22Rv1 (cell line): ENCODE measurements around the gene CCT7.

Experiments
- ZFX ChIP-seq: fragments of 450-650 bp; IDR thresholded peaks from 2 replicates; pipeline ENCODE4 v1.6.1; 2017; ENCODE audit warnings: antibody characterized with exemption, borderline replicate concordance
- TF ChIP-seq, protein P1 (sequence below): fragments of 450-650 bp; IDR thresholded peaks from 2 replicates; pipeline ENCODE4 v1.5.1; 2017; ENCODE audit warnings: mild to moderate bottlenecking

DNA sequence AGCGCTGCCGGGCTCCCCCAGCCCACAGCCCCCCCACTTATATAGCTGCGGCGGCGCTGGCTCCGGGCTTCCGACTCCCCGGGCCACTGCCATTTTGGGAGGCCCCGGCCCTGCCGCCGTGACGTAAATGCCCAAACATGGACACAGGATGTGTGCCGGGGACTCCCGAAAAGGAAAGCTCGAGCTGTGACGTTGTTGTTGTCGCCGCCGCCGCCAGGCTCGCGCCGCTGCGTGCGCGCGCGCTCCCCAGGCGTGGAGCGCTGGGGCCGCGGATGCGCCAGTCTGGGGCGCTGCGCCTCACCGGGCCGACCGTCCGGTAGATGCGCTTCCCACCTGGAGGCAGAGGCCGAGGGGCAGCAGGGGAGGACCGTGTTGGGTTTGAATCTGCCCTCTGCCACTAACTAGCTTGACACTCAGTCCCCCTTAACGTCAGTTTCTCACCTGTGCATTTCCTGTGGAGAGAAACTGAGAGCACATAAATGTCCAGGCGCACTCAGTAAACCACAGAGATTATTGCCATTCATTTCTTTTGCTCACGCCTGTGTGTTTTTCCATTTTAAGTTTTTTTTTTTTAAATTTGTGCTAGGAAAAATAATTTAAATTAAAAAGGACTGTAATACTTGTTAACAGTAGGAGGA is 59.5 kb downstream of the CCT7 start, which contains the start of gene EGR4:
- TF ChIP-seq, protein P1, sequence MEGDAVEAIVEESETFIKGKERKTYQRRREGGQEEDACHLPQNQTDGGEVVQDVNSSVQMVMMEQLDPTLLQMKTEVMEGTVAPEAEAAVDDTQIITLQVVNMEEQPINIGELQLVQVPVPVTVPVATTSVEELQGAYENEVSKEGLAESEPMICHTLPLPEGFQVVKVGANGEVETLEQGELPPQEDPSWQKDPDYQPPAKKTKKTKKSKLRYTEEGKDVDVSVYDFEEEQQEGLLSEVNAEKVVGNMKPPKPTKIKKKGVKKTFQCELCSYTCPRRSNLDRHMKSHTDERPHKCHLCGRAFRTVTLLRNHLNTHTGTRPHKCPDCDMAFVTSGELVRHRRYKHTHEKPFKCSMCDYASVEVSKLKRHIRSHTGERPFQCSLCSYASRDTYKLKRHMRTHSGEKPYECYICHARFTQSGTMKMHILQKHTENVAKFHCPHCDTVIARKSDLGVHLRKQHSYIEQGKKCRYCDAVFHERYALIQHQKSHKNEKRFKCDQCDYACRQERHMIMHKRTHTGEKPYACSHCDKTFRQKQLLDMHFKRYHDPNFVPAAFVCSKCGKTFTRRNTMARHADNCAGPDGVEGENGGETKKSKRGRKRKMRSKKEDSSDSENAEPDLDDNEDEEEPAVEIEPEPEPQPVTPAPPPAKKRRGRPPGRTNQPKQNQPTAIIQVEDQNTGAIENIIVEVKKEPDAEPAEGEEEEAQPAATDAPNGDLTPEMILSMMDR = peak; percentile 20; the same call in 1 of the 2 replicates
- no peak for TF ChIP-seq ZFX
